Measurements from ENCODE around the gene SP110.

DNA sequence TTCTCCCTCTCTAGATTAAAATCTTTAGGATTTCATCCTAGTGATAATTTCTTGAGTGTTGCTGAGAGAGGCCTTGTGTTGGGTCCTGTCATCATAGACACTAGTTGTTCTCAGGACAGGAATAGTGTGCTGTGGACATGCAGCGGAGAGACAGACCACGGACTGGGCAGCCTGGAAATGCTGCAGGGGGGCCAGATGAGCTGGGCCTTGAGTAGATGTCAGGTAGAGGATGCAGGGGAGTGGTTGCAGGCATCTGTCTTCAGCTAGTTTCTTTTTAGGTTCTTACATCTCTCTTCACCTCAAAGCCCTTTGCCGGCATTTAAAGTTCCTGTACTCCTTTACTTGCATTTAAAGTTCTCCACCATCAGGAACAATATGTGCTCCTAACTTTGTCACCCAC lies 42.8 kb downstream of the SP110 start:
- TF ChIP-seq POLR2A (conservative IDR thresholded peaks at IDR 0.05) (no peak), ZNF239 (CRISPR knock-in tag; IDR thresholded peaks at IDR 0.05) (no peak), JUN (IDR thresholded peaks at IDR 0.05; ENCODE audit: borderline replicate concordance, low read depth, low read length) (no peak), JUN (CRISPR knock-in tag; IDR thresholded peaks at IDR 0.05; ENCODE audit: borderline replicate concordance) (no peak), EP300 (IDR thresholded peaks at IDR 0.05; ENCODE audit: low read length) (no peak), ELK3 (CRISPR knock-in tag; IDR thresholded peaks at IDR 0.05) (no peak), POLR2B (IDR thresholded peaks at IDR 0.05; ENCODE audit: low read depth, partially characterized antibody) (no peak)
- TF ChIP-seq, protein P1, sequence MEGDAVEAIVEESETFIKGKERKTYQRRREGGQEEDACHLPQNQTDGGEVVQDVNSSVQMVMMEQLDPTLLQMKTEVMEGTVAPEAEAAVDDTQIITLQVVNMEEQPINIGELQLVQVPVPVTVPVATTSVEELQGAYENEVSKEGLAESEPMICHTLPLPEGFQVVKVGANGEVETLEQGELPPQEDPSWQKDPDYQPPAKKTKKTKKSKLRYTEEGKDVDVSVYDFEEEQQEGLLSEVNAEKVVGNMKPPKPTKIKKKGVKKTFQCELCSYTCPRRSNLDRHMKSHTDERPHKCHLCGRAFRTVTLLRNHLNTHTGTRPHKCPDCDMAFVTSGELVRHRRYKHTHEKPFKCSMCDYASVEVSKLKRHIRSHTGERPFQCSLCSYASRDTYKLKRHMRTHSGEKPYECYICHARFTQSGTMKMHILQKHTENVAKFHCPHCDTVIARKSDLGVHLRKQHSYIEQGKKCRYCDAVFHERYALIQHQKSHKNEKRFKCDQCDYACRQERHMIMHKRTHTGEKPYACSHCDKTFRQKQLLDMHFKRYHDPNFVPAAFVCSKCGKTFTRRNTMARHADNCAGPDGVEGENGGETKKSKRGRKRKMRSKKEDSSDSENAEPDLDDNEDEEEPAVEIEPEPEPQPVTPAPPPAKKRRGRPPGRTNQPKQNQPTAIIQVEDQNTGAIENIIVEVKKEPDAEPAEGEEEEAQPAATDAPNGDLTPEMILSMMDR (IDR thresholded peaks at IDR 0.05 in 2 of 3, conservative IDR thresholded peaks at IDR 0.05 in 1 of 3; ENCODE audit: insufficient read depth in 2 of 3, low read depth in 1 of 3, low read length in 3 of 3) = no peak

Measured in K562 (cell line).